H1 (cell line): Measurements from ENCODE around the gene CETN2. TPM values are rescaled to one million over a fixed set of nuclear protein-coding genes. Genes with fewer than 3 reads are reported as not detected.

Experiments used
- BACH1 ChIP-seq: IDR thresholded peaks from 2 replicates; pipeline ENCODE4 v1.6.1; 2012; ENCODE audit warnings: low read length, improper control_type of control experiment
- CEBPB ChIP-seq: IDR thresholded peaks from 2 replicates; pipeline ENCODE4 v1.6.1; 2012; ENCODE audit warnings: low read depth, low read length
- HDAC6 ChIP-seq: IDR thresholded peaks from one replicate; pipeline ENCODE4 v1.7.1; 2012; ENCODE audit warnings: low read depth, mild to moderate bottlenecking, inconsistent platforms, low read length, moderate library complexity
- RFX5 ChIP-seq: IDR thresholded peaks from 2 replicates; pipeline ENCODE4 v1.6.1; 2011; ENCODE audit warnings: low read depth, low read length, improper control_type of control experiment, borderline replicate concordance
- polyA plus RNA-seq, 7 experiments: library from polyadenylated mRNA; depleted of rRNA in 3 of 7; stranded (reverse) in 5 of 7; unstranded in 2 of 7; fragments of >200 nt in 5 of 7; fragments of 200-250 nt in 2 of 7; gene quantifications; 1 replicate in 5 of 7; 2 replicates in 1 of 7; 4 replicates in 1 of 7; pipeline versions ENCODE4 v1.2.1 to v1.2.3, GENCODE V29; 2011 to 2013; ENCODE audit warnings: missing spikeins in 2 of 7, mixed read lengths in 2 of 7
- total RNA-seq: library from RNA; stranded (reverse); fragmentation: NEBNext Ultra II Directional; extraction: Animal tissue kit (Norgen Biotek cat#: 25700); gene quantifications from 2 replicates; pipeline ENCODE4 v1.2.1, GENCODE V29; 2021
- TF ChIP-seq, protein P1 (sequence below), 3 experiments: IDR thresholded peaks; 1 replicate in 2 of 3; 2 replicates in 1 of 3; pipeline versions ENCODE4 v1.5.1 to v1.6.1; 2011; ENCODE audit warnings: low read length in 3 of 3, mild to moderate bottlenecking in 3 of 3, inconsistent platforms in 2 of 3, low read depth in 1 of 3, moderate library complexity in 1 of 3; ENCODE audit not compliant: insufficient read depth in 1 of 3; ENCODE audit errors: control extremely low read depth in 1 of 3

CETN2 gene
- total and polyA plus RNA-seq, 2 of the 8 experiments (the other 6 are each of a cell fraction or from before 2014, with no cell fraction given), result 13.1 to 24.3 TPM

DNA sequence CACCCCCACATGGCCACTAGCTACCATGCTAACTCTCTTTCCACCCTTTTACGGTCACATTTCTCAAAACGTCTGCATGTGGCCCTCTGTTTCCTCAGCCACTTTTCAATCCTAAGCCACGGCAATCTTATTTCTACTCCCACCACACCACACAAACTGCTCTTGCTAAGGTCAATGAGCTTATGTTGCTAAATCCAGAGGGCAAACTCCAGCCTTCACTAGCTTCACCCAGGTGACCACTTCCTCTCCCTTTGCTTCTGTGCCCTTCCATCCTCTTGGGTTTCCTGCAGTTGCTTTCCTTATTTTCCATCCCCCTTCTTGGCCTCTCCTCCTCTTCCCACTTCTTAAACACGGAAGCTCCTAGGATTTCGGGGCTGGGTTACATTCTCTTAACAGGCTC, 16.5 kb downstream of the CETN2 start (continued):
- TF ChIP-seq, protein P1, sequence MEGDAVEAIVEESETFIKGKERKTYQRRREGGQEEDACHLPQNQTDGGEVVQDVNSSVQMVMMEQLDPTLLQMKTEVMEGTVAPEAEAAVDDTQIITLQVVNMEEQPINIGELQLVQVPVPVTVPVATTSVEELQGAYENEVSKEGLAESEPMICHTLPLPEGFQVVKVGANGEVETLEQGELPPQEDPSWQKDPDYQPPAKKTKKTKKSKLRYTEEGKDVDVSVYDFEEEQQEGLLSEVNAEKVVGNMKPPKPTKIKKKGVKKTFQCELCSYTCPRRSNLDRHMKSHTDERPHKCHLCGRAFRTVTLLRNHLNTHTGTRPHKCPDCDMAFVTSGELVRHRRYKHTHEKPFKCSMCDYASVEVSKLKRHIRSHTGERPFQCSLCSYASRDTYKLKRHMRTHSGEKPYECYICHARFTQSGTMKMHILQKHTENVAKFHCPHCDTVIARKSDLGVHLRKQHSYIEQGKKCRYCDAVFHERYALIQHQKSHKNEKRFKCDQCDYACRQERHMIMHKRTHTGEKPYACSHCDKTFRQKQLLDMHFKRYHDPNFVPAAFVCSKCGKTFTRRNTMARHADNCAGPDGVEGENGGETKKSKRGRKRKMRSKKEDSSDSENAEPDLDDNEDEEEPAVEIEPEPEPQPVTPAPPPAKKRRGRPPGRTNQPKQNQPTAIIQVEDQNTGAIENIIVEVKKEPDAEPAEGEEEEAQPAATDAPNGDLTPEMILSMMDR (IDR thresholded peaks at IDR 0.05; ENCODE audit: control extremely low read depth in 1 of 3, insufficient read depth in 1 of 3, low read depth in 1 of 3, low read length in 3 of 3), result no peak
- TF ChIP-seq HDAC6, result no peak
- TF ChIP-seq CEBPB, result no peak
- TF ChIP-seq RFX5, result no peak
- no peak for TF ChIP-seq BACH1
